ENCODE measurements around the gene NETO2. TPM values are rescaled to one million over a fixed set of nuclear protein-coding genes. Genes with fewer than 3 reads are reported as not detected.

The NETO2 gene
- total and polyA plus RNA-seq, 2 of the 13 experiments (the other 11 are each of a cell fraction or from before 2014, with no cell fraction given) = 8.2 to 13.5 TPM

DNA sequence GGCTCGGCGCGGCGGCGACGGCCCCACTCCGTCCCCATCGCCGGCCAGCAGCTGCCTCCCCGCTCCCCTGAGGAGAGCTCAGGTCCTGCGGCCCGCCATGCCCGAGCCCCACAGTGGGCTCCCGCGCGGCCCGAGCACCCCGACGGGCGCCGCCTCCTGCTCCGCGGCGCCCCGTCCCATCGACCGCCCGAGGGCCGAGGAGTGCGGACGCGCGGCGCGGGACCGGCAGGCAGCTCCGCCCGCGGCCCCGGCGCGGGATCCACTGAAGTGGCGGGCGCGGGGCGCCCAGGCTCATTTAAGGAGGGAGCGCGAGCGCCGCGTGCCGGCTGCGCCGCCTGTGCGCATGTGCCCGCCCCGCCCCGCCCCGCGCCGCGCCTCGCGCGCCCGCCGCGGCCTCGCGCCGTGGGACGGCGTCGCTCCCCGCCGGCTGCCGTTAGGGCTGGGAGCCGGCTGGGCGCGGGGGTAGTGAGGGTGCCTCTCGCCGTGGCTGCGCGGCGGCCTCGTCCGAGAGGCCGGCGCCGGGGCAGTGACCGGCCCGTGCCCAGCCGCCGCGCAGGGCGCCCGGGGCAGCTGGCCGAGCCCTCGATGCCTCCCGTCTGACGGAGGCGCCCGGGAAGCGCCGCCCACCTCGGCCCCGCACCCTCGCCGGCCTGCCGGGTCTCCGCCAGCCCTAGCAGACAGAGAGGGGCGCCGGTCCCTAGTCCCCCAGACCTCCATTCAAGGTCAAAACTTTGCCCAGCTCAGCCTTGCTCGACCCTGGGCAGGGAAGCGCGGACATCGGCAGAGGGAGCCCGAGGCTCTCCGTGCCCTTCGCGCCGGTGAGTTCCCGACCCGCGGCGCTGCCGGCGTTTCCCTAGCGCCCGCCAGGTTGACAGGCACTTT lies at the start of gene NETO2 (continued):
- TF ChIP-seq, protein P1, sequence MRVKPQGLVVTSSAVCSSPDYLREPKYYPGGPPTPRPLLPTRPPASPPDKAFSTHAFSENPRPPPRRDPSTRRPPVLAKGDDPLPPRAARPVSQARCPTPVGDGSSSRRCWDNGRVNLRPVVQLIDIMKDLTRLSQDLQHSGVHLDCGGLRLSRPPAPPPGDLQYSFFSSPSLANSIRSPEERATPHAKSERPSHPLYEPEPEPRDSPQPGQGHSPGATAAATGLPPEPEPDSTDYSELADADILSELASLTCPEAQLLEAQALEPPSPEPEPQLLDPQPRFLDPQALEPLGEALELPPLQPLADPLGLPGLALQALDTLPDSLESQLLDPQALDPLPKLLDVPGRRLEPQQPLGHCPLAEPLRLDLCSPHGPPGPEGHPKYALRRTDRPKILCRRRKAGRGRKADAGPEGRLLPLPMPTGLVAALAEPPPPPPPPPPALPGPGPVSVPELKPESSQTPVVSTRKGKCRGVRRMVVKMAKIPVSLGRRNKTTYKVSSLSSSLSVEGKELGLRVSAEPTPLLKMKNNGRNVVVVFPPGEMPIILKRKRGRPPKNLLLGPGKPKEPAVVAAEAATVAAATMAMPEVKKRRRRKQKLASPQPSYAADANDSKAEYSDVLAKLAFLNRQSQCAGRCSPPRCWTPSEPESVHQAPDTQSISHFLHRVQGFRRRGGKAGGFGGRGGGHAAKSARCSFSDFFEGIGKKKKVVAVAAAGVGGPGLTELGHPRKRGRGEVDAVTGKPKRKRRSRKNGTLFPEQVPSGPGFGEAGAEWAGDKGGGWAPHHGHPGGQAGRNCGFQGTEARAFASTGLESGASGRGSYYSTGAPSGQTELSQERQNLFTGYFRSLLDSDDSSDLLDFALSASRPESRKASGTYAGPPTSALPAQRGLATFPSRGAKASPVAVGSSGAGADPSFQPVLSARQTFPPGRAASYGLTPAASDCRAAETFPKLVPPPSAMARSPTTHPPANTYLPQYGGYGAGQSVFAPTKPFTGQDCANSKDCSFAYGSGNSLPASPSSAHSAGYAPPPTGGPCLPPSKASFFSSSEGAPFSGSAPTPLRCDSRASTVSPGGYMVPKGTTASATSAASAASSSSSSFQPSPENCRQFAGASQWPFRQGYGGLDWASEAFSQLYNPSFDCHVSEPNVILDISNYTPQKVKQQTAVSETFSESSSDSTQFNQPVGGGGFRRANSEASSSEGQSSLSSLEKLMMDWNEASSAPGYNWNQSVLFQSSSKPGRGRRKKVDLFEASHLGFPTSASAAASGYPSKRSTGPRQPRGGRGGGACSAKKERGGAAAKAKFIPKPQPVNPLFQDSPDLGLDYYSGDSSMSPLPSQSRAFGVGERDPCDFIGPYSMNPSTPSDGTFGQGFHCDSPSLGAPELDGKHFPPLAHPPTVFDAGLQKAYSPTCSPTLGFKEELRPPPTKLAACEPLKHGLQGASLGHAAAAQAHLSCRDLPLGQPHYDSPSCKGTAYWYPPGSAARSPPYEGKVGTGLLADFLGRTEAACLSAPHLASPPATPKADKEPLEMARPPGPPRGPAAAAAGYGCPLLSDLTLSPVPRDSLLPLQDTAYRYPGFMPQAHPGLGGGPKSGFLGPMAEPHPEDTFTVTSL (CRISPR knock-in tag; IDR thresholded peaks at IDR 0.05; ENCODE audit: borderline replicate concordance) = no peak
- TF ChIP-seq, protein P2, sequence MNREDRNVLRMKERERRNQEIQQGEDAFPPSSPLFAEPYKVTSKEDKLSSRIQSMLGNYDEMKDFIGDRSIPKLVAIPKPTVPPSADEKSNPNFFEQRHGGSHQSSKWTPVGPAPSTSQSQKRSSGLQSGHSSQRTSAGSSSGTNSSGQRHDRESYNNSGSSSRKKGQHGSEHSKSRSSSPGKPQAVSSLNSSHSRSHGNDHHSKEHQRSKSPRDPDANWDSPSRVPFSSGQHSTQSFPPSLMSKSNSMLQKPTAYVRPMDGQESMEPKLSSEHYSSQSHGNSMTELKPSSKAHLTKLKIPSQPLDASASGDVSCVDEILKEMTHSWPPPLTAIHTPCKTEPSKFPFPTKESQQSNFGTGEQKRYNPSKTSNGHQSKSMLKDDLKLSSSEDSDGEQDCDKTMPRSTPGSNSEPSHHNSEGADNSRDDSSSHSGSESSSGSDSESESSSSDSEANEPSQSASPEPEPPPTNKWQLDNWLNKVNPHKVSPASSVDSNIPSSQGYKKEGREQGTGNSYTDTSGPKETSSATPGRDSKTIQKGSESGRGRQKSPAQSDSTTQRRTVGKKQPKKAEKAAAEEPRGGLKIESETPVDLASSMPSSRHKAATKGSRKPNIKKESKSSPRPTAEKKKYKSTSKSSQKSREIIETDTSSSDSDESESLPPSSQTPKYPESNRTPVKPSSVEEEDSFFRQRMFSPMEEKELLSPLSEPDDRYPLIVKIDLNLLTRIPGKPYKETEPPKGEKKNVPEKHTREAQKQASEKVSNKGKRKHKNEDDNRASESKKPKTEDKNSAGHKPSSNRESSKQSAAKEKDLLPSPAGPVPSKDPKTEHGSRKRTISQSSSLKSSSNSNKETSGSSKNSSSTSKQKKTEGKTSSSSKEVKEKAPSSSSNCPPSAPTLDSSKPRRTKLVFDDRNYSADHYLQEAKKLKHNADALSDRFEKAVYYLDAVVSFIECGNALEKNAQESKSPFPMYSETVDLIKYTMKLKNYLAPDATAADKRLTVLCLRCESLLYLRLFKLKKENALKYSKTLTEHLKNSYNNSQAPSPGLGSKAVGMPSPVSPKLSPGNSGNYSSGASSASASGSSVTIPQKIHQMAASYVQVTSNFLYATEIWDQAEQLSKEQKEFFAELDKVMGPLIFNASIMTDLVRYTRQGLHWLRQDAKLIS (CRISPR knock-in tag; IDR thresholded peaks at IDR 0.05) = no peak
- TF ChIP-seq ZNF737 (CRISPR knock-in tag; IDR thresholded peaks at IDR 0.05; ENCODE audit: borderline replicate concordance) (no peak), SOX13 (IDR thresholded peaks at IDR 0.05) (no peak), SOX13 (CRISPR knock-in tag; conservative IDR thresholded peaks at IDR 0.05 in 1 of 2, IDR thresholded peaks at IDR 0.05 in 1 of 2) (0 out of 4 replicates have a peak, but pooled peaks of 1 of the 2 experiments have one; percentile 9), CCDC6 (CRISPR knock-in tag; IDR thresholded peaks at IDR 0.05) (no peak; the same call in 1 of the 2 replicates), KDM5A (IDR thresholded peaks at IDR 0.05; ENCODE audit: borderline replicate concordance, low read length) (no peak), ZNF792 (CRISPR knock-in tag; IDR thresholded peaks at IDR 0.05) (peak; percentile 40; the same call in 1 of the 2 replicates), ATM (IDR thresholded peaks at IDR 0.05; ENCODE audit: borderline replicate concordance) (no peak), XRCC5 (optimal IDR thresholded peaks at IDR 0.05; ENCODE audit: low read length) (peak; percentile 87), HOXA3 (CRISPR knock-in tag; IDR thresholded peaks at IDR 0.05) (peak; percentile 49; the same call in 1 of the 2 replicates)
- TF ChIP-seq, protein P3, sequence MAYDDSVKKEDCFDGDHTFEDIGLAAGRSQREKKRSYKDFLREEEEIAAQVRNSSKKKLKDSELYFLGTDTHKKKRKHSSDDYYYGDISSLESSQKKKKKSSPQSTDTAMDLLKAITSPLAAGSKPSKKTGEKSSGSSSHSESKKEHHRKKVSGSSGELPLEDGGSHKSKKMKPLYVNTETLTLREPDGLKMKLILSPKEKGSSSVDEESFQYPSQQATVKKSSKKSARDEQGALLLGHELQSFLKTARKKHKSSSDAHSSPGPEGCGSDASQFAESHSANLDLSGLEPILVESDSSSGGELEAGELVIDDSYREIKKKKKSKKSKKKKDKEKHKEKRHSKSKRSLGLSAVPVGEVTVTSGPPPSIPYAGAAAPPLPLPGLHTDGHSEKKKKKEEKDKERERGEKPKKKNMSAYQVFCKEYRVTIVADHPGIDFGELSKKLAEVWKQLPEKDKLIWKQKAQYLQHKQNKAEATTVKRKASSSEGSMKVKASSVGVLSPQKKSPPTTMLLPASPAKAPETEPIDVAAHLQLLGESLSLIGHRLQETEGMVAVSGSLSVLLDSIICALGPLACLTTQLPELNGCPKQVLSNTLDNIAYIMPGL (CRISPR knock-in tag; IDR thresholded peaks at IDR 0.05; ENCODE audit: borderline replicate concordance in 1 of 2, low read depth in 1 of 2) = peak; percentile 82 to 88
- TF ChIP-seq, protein P4, sequence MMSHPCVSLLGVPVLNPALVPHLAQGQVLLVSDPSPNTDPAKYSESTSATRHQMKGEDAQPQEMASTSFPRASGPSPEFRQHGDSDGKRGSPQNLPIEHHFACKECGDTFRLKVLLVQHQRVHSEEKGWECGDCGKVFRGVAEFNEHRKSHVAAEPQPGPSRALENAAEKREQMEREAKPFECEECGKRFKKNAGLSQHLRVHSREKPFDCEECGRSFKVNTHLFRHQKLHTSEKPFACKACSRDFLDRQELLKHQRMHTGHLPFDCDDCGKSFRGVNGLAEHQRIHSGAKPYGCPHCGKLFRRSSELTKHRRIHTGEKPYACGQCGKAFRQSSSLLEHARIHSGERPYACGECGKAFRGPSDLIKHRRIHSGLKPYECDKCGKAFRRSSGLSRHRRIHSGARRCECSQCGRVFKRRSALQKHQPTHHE (CRISPR knock-in tag; IDR thresholded peaks at IDR 0.05; ENCODE audit: borderline replicate concordance) = no peak

All from HepG2 (cell line).